GM18951 (cell line): ENCODE data around the gene TMPO.
"Not testable (repeated sequence)": the region's sequence is repeated elsewhere in the genome, so short reads cannot be mapped to it uniquely, and the experiment has no call there.

Experiments used
- POLR2A ChIP-seq: IDR thresholded peaks from 4 replicates; pipeline ENCODE4 v1.6.1; 2011; ENCODE audit warnings: mild to moderate bottlenecking; ENCODE audit not compliant: insufficient read length, insufficient read depth; ENCODE audit errors: extremely low read depth
- in situ Hi-C: fragments of 300-500 bp; cut with MboI; formaldehyde crosslinking; loops from one replicate; pipeline ENCODE4 v1.12.0; 2022; ENCODE audit warnings: low sequenced_read_pairs, mixed read lengths, inconsistent platforms; ENCODE audit not compliant: unreplicated experiment

TMPO gene

GRCh38 chr12:98530068-98530467, 14.7 kb downstream of the TMPO start:
- TF ChIP-seq POLR2A, result no peak
- in situ Hi-C loops, result no loop called here

GRCh38 chr12:98532687-98533304, 17.4 kb downstream of the TMPO start:
- no peak for TF ChIP-seq POLR2A
- in situ Hi-C loops, result no loop called here

- in situ Hi-C loops, result no loop called here
- TF ChIP-seq POLR2A, result no peak
Observed at GRCh38 chr12:98533723-98534251, 18.4 kb downstream of the TMPO start.

- in situ Hi-C loops, result no loop called here
- no peak for TF ChIP-seq POLR2A
Observed at GRCh38 chr12:98538031-98538430, 22.6 kb downstream of the TMPO start.

GRCh38 chr12:98543701-98544100, 28.3 kb downstream of the TMPO start:
- TF ChIP-seq POLR2A, result no peak

GRCh38 chr12:98544751-98545150, 29.4 kb downstream of the TMPO start:
- in situ Hi-C loops, result no loop called here
- TF ChIP-seq POLR2A, result no peak

More at GRCh38 chr12:98543701-98544100, 28.3 kb downstream of the TMPO start:
- in situ Hi-C loops, result no loop called here

- in situ Hi-C loops, result loop anchor here (25.0 kb wide), 1 partner anchor 438 kb away; no protein-coding TSS in a partner anchor
- no peak for TF ChIP-seq POLR2A
Observed at GRCh38 chr12:98549371-98550110, 34.2 kb downstream of the TMPO start.

GRCh38 chr12:98551787-98552186, 36.4 kb downstream of the TMPO start:
- TF ChIP-seq POLR2A, result no peak
- in situ Hi-C loops, result loop anchor here (25.0 kb wide), 1 partner anchor 436 kb away; no protein-coding TSS in a partner anchor

- in situ Hi-C loops, result loop anchor here (25.0 kb wide), 1 partner anchor 429 kb away; no protein-coding TSS in a partner anchor
Observed at GRCh38 chr12:98558097-98558496, 42.7 kb downstream of the TMPO start.

- in situ Hi-C loops, result loop anchor here (10.0 to 25.0 kb wide), 2 partner anchors 95 to 428 kb away; no protein-coding TSS in a partner anchor
- no peak for TF ChIP-seq POLR2A
Observed at GRCh38 chr12:98559666-98560065, 44.3 kb downstream of the TMPO start.

- no peak for TF ChIP-seq POLR2A
- in situ Hi-C loops, result loop anchor here (10.0 to 25.0 kb wide), 2 partner anchors 93 to 425 kb away; no protein-coding TSS in a partner anchor
Observed at GRCh38 chr12:98561846-98562245, 46.5 kb downstream of the TMPO start.

GRCh38 chr12:98572010-98572409, 56.6 kb downstream of the TMPO start:
- no peak for TF ChIP-seq POLR2A
- in situ Hi-C loops, result loop anchor here (25.0 kb wide), 1 partner anchor 415 kb away; no protein-coding TSS in a partner anchor

GRCh38 chr12:98574110-98574509, 58.7 kb downstream of the TMPO start:
- in situ Hi-C loops, result loop anchor here (25.0 kb wide), 1 partner anchor 413 kb away; no protein-coding TSS in a partner anchor
- TF ChIP-seq POLR2A, result no peak

- in situ Hi-C loops, result no loop called here
- no peak for TF ChIP-seq POLR2A
Observed at GRCh38 chr12:98575013-98575412, 59.6 kb downstream of the TMPO start.

- in situ Hi-C loops, result not testable (repeated sequence)
Observed at GRCh38 chr12:98576795-98577194, 61.4 kb downstream of the TMPO start.
